ENCODE measurements around the gene VEGFC. TPM values are rescaled to one million over a fixed set of nuclear protein-coding genes. Genes with fewer than 3 reads are reported as not detected.

The VEGFC gene
- total RNA-seq, 1 donor from 2014 or later = 0.67 TPM

DNA sequence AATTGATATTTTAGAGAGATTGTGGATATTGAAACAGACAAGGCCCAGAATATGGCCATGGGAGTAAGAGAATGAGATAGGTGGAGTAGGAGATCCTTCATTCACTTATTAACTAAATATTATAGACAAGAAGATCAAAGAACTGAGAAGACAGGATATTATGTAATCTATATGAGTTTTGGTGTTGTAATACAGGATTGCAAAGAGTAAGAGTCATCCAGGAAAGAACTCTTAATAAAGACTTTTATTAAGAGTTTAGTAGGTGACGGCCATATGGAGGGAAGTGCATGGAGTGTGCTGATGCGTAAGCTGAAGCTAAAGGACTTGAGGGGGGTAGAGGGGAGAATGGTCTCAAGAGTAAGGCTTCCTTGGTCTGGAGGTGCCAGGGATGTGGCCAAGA is 153.7 kb downstream of the VEGFC start:
- H3K4me1 Mint-ChIP-seq (ENCODE audit: low read depth) = no peaks in the 10 kb centered on the region
- TF ChIP-seq, protein P1, sequence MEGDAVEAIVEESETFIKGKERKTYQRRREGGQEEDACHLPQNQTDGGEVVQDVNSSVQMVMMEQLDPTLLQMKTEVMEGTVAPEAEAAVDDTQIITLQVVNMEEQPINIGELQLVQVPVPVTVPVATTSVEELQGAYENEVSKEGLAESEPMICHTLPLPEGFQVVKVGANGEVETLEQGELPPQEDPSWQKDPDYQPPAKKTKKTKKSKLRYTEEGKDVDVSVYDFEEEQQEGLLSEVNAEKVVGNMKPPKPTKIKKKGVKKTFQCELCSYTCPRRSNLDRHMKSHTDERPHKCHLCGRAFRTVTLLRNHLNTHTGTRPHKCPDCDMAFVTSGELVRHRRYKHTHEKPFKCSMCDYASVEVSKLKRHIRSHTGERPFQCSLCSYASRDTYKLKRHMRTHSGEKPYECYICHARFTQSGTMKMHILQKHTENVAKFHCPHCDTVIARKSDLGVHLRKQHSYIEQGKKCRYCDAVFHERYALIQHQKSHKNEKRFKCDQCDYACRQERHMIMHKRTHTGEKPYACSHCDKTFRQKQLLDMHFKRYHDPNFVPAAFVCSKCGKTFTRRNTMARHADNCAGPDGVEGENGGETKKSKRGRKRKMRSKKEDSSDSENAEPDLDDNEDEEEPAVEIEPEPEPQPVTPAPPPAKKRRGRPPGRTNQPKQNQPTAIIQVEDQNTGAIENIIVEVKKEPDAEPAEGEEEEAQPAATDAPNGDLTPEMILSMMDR (IDR thresholded peaks at IDR 0.05; ENCODE audit: unreplicated experiment) = no peak
- H3K27me3 Mint-ChIP-seq = no peaks in the 10 kb centered on the region
- no peak for DNase-seq (ENCODE audit: low spot score, unreplicated experiment)
- H3K27ac Mint-ChIP-seq = no peak overlapping the region
- H3K36me3 Mint-ChIP-seq (ENCODE audit: insufficient read depth) = no peaks in the 10 kb centered on the region
- no peak overlapping the region for H3K4me3 Mint-ChIP-seq (ENCODE audit: low read depth)
- H3K9me3 Mint-ChIP-seq (ENCODE audit: low read depth) = peaks cover 3% of the 10 kb centered on the region

- peaks cover 3% of the 10 kb centered on the region for H3K9me3 Mint-ChIP-seq (ENCODE audit: low read depth)
- H3K4me1 Mint-ChIP-seq (ENCODE audit: low read depth) = no peaks in the 10 kb centered on the region
- H3K4me3 Mint-ChIP-seq (ENCODE audit: low read depth) = no peak overlapping the region
- DNase-seq (ENCODE audit: low spot score, unreplicated experiment) = no peak
- H3K36me3 Mint-ChIP-seq (ENCODE audit: insufficient read depth) = no peaks in the 10 kb centered on the region
- TF ChIP-seq, protein P1 (IDR thresholded peaks at IDR 0.05; ENCODE audit: unreplicated experiment) = no peak
- H3K27ac Mint-ChIP-seq = no peak overlapping the region
- peaks cover 3% of the 10 kb centered on the region for H3K27me3 Mint-ChIP-seq
Measured at GRCh38 chr4:176636292-176636691, 156.4 kb downstream of the VEGFC start.

DNA sequence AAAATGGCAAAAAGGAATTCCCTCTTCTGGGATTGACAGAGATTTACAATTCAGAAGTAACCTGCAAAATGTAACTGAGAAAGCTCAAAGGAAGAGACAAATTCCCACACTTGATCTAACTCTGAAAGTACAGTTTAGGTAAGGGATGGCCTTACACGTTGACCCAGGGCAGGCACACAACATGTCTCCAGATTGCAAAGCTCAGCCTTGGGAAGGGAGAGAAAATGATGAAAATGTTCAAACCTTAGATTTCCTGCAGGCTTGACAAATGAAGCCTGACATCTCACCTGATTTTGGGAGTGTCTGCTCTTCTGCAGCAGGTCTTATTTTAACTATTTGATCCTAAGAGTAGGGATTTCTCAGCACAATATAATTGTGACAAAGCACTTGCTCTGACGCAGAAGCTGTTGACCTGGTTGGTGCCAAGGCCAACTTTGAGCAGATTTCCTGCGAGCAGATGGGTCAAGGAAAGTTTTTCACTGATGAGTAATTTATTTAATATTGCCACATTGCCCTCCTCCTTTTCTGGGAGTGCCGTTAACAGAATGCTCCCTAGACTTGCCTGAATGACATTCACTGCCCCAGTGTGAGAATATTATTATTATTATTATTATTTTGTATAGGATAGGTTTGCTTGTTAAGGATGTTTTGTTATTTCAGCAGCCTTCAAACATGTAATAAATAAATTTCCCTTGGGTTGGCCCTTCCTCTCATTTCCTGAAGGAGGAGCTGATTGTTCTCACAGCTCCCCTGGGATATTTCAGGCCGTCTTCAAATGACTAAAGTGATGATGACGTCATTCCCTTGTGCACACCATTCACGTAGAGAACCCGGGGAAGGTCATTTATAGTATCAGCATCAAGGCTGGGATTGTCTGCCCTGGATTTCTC is 157.1 kb downstream of the VEGFC start:
- no peak for DNase-seq (ENCODE audit: low spot score, unreplicated experiment)
- TF ChIP-seq, protein P1 (IDR thresholded peaks at IDR 0.05; ENCODE audit: unreplicated experiment) = no peak
- Mint-ChIP-seq H3K4me1 (ENCODE audit: low read depth) (no peaks in the 10 kb centered on the region), H3K27me3 (peaks cover 3% of the 10 kb centered on the region), H3K36me3 (ENCODE audit: insufficient read depth) (no peaks in the 10 kb centered on the region), H3K4me3 (ENCODE audit: low read depth) (no peak overlapping the region), H3K9me3 (ENCODE audit: low read depth) (peaks cover 3% of the 10 kb centered on the region), H3K27ac (no peak overlapping the region)
